B cell (primary cell): ENCODE measurements around the gene MT3. TPM values are rescaled to one million over a fixed set of nuclear protein-coding genes. Genes with fewer than 3 reads are reported as not detected.

Experiments used
- ATAC-seq: fragments of 200-7000 bp; cut with Tn5 transposase; one replicate; pipeline ENCODE4 v1.10.0; 2021; ENCODE audit warnings: low read depth, mild to moderate bottlenecking, moderate number of reproducible peaks, moderate library complexity
- CTCF ChIA-PET: fragments of 350-600 bp; sonication (Branson Sonifier 250); formaldehyde crosslinking; loops from one replicate; lab custom pipeline; 2021; ENCODE audit warnings: antibody characterized with exemption, inconsistent platforms; lab: Charles Lee
- POLR2A ChIA-PET: fragments of 350-600 bp; sonication (Branson Sonifier 250); formaldehyde crosslinking; loops from one replicate; lab custom pipeline; 2021; ENCODE audit warnings: antibody characterized with exemption; lab: Charles Lee
- DNase-seq: peaks from one replicate; pipeline ENCODE4 v3.0.0; 2013
- H2AFZ ChIP-seq: 2 replicates; pipeline ENCODE4 v1.6.1; 2012; ENCODE audit warnings: mild to moderate bottlenecking, low read depth, low read length; ENCODE audit not compliant: insufficient read depth, poor library complexity, severe bottlenecking
- H3K27ac ChIP-seq, 2 donors: 1 replicate in 1 of 2; 2 replicates in 1 of 2; pipeline ENCODE4 v1.5.1; 2012 to 2013; ENCODE audit warnings: low read length in 2 of 2, mild to moderate bottlenecking in 2 of 2, moderate library complexity in 1 of 2
- H3K27me3 ChIP-seq, 4 experiments: fragments of 200-600 bp in 1 of 4; sonication (generic) in 1 of 4; replicated peaks in 1 of 4; 1 replicate in 2 of 4; 2 replicates in 2 of 4; pipeline versions ENCODE4 v1.6.1 to v1.7.0; 2013 to 2016; ENCODE audit warnings: low read length in 3 of 4, mild to moderate bottlenecking in 2 of 4, mixed read lengths in 1 of 4, moderate library complexity in 1 of 4; ENCODE audit not compliant: insufficient read depth in 4 of 4, control insufficient read depth in 3 of 4; ENCODE audit errors: control extremely low read depth in 1 of 4
- H3K36me3 ChIP-seq, 2 experiments: replicated peaks in 1 of 2; 1 replicate in 1 of 2; 2 replicates in 1 of 2; pipeline versions ENCODE4 v1.6.1 to v1.7.1; 2013; ENCODE audit warnings: low read length in 1 of 2; ENCODE audit not compliant: insufficient read depth in 2 of 2, control insufficient read depth in 1 of 2; ENCODE audit errors: control extremely low read depth in 1 of 2, extremely low read depth in 1 of 2
- H3K4me1 ChIP-seq, 2 donors: fragments of 200-600 bp in 1 of 2; sonication (generic) in 1 of 2; 1 replicate in 1 of 2; 2 replicates in 1 of 2; pipeline versions ENCODE4 v1.5.1 to v1.6.1; 2013 to 2017; ENCODE audit warnings: low read length in 2 of 2; ENCODE audit not compliant: control insufficient read depth in 2 of 2, insufficient read depth in 2 of 2
- H3K4me2 ChIP-seq: replicated peaks from 2 replicates; pipeline ENCODE3; 2012; ENCODE audit warnings: mild to moderate bottlenecking, low read depth, low read length; ENCODE audit not compliant: poor library complexity, severe bottlenecking
- H3K4me3 ChIP-seq, 5 experiments: fragments of 200-600 bp in 1 of 5; sonication (generic) in 1 of 5; 1 replicate in 3 of 5; 2 replicates in 2 of 5; pipeline versions ENCODE4 v1.5.1 to v1.7.0; 2011 to 2016; ENCODE audit warnings: low read length in 4 of 5, mild to moderate bottlenecking in 4 of 5, low read depth in 2 of 5, control low read depth in 1 of 5, moderate library complexity in 1 of 5; ENCODE audit not compliant: insufficient read depth in 1 of 5; ENCODE audit errors: control extremely low read depth in 1 of 5, extremely low read depth in 1 of 5
- H3K79me2 ChIP-seq: fragments of 200-600 bp; sonication (generic); one replicate; pipeline ENCODE4 v1.6.0; 2016; ENCODE audit warnings: low read length; ENCODE audit not compliant: control insufficient read depth, insufficient read depth
- H3K9ac ChIP-seq: fragments of 200-600 bp; sonication (generic); 2 replicates; pipeline ENCODE4 v1.6.1; 2017; ENCODE audit warnings: mild to moderate bottlenecking, low read length, moderate library complexity
- H3K9me3 ChIP-seq, 3 donors: one replicate each; pipeline versions ENCODE4 v1.6.1 to v1.7.1; 2013; ENCODE audit warnings: low read length in 2 of 3; ENCODE audit not compliant: control insufficient read depth in 2 of 3, insufficient read depth in 1 of 3; ENCODE audit errors: control extremely low read depth in 1 of 3
- H4K20me1 ChIP-seq: 2 replicates; pipeline ENCODE4 v1.6.0; 2012; ENCODE audit warnings: mild to moderate bottlenecking, low read length; ENCODE audit not compliant: insufficient read depth, control insufficient read depth, poor library complexity, severe bottlenecking
- H3K27ac Mint-ChIP-seq: one replicate; pipeline ENCODE4 v1.8.0; 2021; ENCODE audit warnings: mixed read lengths
- H3K27me3 Mint-ChIP-seq: one replicate; pipeline ENCODE4 v1.8.0; 2021; ENCODE audit warnings: mixed read lengths
- H3K4me1 Mint-ChIP-seq: one replicate; pipeline ENCODE4 v1.8.0; 2021; ENCODE audit warnings: mixed read lengths
- H3K4me3 Mint-ChIP-seq: one replicate; pipeline ENCODE4 v1.8.0; 2021; ENCODE audit warnings: mixed read lengths
- H3K9me3 Mint-ChIP-seq: one replicate; pipeline ENCODE4 v1.8.0; 2022; ENCODE audit warnings: mixed read lengths; ENCODE audit not compliant: insufficient read depth
- EZH2 ChIP-seq: IDR thresholded peaks from 2 replicates; pipeline ENCODE4 v1.6.1; 2012; ENCODE audit warnings: borderline replicate concordance, low read depth, mild to moderate bottlenecking, moderate library complexity, low read length; ENCODE audit not compliant: insufficient read depth, poor library complexity, severe bottlenecking
- WGBS: methylation state at CpG from one replicate; pipeline ENCODE4 v1.1.5; 2013; ENCODE audit warnings: missing lambda C conversion rate; ENCODE audit not compliant: insufficient coverage; 5-methylcytosine and 5-hydroxymethylcytosine counted together
- intact Hi-C: fragments of 100-400 bp; cut with micrococcal nuclease; formaldehyde crosslinking; loops from one replicate; pipeline ENCODE4 v1.10.0; 2022
- polyA plus RNA-seq: library from polyadenylated mRNA; depleted of rRNA; stranded (reverse); fragments of >200 nt; gene quantifications from 2 replicates; pipeline ENCODE4 v1.2.3, GENCODE V29; 2012
- total RNA-seq, 2 donors: library from RNA; stranded (reverse); fragments of 120-200 nt in 1 of 2; gene quantifications; 1 replicate in 1 of 2; 2 replicates in 1 of 2; pipeline versions ENCODE4 v1.2.3 to v1.2.4, GENCODE V29; 2013 to 2022
- TF ChIP-seq, protein P1 (sequence below): fragments of 200-600 bp; IDR thresholded peaks from one replicate; pipeline ENCODE4 v1.8.0; 2022; ENCODE audit warnings: antibody characterized with exemption, mild to moderate bottlenecking

MT3 gene
- total and polyA plus RNA-seq, 2 donors (not counting 1 experiment from before 2014, with no cell fraction given) = not detected

- H3K27me3 Mint-ChIP-seq = peaks cover 16% of the 10 kb centered on the region
- peaks cover 0 to 8% (median 0%) of the 10 kb centered on the region in 4 experiments for H3K27me3 ChIP-seq
- H3K27ac Mint-ChIP-seq = no peak overlapping the region
- peaks cover 12% of the 10 kb centered on the region for H3K4me1 Mint-ChIP-seq
- no peak overlapping the region for H3K4me3 Mint-ChIP-seq
- H3K9ac ChIP-seq = no peak overlapping the region
- H3K4me3 ChIP-seq = no peak overlapping the region
- no peak for TF ChIP-seq EZH2
- TF ChIP-seq, protein P1, sequence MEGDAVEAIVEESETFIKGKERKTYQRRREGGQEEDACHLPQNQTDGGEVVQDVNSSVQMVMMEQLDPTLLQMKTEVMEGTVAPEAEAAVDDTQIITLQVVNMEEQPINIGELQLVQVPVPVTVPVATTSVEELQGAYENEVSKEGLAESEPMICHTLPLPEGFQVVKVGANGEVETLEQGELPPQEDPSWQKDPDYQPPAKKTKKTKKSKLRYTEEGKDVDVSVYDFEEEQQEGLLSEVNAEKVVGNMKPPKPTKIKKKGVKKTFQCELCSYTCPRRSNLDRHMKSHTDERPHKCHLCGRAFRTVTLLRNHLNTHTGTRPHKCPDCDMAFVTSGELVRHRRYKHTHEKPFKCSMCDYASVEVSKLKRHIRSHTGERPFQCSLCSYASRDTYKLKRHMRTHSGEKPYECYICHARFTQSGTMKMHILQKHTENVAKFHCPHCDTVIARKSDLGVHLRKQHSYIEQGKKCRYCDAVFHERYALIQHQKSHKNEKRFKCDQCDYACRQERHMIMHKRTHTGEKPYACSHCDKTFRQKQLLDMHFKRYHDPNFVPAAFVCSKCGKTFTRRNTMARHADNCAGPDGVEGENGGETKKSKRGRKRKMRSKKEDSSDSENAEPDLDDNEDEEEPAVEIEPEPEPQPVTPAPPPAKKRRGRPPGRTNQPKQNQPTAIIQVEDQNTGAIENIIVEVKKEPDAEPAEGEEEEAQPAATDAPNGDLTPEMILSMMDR = no peak
- H4K20me1 ChIP-seq = no peaks in the 10 kb centered on the region
- no peaks in the 10 kb centered on the region for H3K79me2 ChIP-seq
- H3K4me2 ChIP-seq = no peak overlapping the region
- no peak for ATAC-seq
- no peaks in the 10 kb centered on the region for H3K9me3 Mint-ChIP-seq
- intact Hi-C loops = no loop called here
- H3K36me3 ChIP-seq = no peaks in the 10 kb centered on the region
- DNase-seq = no peak
- CTCF ChIA-PET = no interaction called here
- POLR2A ChIA-PET = no interaction called here
- WGBS = 88% methylated on average over 2 of the region's 5 CpGs
- H3K4me1 ChIP-seq = peaks cover 7% of the 10 kb centered on the region in 2 donors
- H2AFZ ChIP-seq = no peak overlapping the region
- H3K27ac ChIP-seq = no peak overlapping the region
- H3K9me3 ChIP-seq = no peaks in the 10 kb centered on the region
Measured at GRCh38 chr16:56549744-56550385, 39.5 kb upstream of the MT3 start.
